ENCODE data around the gene CDC42SE2.

DNA sequence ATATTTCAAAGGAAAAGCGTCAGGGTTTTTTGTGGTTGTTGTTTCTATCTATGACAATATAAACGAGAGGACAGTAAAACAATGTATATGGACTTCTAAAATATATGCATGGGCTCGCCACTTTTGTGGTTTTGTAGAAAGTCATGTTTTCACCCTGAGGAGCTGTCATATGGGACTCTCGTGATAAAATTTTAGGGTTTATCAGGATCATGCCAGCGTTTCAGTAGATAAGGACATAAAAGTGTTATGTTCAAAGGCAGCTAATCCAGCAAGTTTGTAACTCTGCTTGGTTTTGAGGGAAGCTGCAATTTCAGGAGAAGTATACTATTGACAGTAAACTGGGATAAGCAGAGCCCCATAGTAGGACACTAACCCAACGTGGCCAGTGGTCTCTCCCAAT lies 120.3 kb downstream of the CDC42SE2 start:
- TF ChIP-seq, protein P1, sequence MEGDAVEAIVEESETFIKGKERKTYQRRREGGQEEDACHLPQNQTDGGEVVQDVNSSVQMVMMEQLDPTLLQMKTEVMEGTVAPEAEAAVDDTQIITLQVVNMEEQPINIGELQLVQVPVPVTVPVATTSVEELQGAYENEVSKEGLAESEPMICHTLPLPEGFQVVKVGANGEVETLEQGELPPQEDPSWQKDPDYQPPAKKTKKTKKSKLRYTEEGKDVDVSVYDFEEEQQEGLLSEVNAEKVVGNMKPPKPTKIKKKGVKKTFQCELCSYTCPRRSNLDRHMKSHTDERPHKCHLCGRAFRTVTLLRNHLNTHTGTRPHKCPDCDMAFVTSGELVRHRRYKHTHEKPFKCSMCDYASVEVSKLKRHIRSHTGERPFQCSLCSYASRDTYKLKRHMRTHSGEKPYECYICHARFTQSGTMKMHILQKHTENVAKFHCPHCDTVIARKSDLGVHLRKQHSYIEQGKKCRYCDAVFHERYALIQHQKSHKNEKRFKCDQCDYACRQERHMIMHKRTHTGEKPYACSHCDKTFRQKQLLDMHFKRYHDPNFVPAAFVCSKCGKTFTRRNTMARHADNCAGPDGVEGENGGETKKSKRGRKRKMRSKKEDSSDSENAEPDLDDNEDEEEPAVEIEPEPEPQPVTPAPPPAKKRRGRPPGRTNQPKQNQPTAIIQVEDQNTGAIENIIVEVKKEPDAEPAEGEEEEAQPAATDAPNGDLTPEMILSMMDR (conservative IDR thresholded peaks at IDR 0.05; ENCODE audit: low read length), result no peak
- TF ChIP-seq EZH2phosphoT487 (IDR thresholded peaks at IDR 0.05; ENCODE audit: borderline replicate concordance), result no peak

All from Loucy (cell line).